ENCODE data around the gene KIF18B. TPM values are rescaled to one million over a fixed set of nuclear protein-coding genes. Genes with fewer than 3 reads are reported as not detected.

KIF18B gene
- total RNA-seq (under 1 TPM; 0.05 to 0.08 TPM), total RNA-seq (0 to 71.1 (median 0.25) reads per million in 172 experiments)
- polyA plus RNA-seq (2013, experiment 1 of 2): 0.20 TPM
- 0.99 TPM for polyA plus RNA-seq (2013, experiment 2 of 2)

DNA sequence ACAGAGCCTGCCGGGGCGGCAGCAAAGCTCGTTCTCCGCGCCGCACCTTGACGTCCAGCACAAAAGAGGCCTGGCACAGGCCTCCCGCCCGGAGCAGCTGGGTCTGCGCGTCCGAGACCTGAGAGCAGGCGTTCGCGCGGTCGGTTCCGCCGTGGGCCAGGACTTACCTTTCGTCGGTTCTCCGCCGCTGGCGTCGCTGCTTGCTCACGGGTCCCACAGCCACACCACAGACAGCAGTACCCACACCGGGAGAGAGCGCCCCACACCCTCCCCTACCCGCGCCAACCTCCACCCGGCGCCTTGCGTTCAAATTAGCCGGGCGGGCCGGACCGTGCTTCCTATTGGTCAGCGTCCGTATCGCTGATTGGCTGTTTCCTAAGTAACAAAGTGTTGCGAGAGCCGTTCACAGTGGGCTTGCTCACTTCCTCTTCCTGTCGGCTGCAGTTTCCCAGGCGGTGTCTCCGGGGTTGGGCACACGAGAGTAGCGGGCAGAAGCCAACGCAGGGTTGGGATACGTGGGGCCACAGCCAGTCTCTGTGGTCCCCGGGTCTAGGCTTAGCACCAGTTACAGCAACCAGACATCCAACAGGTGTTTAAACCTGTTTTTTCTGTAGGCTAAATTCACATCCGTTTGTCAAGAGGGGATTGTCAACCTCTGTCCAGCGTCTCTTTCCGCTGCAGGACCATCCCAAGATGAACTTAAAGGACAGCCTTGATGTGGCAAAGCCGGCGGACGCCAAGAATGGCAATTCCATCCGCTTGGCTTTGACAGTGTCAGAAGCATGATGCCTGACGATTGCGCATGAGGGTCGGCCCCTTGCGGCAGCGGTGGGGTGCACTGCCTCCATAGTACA is at the start of gene KIF18B:
Gene KIF18B (minus strand): TSS at position 313 of the 854 bp plus-strand sequence. CDS start 11,429 bp downstream, outside the sequence.
- peak within 1 kb of the TSS; percentile 60 for H3K4me3 ChIP-seq (ENCODE audit: low read length)
- H3K27me3 ChIP-seq (ENCODE audit: control insufficient read depth in 1 of 2, insufficient read depth in 2 of 2, low read length in 2 of 2): peaks cover 0 to 5% of the 10 kb centered on the region in 2 experiments
- no peaks in the 10 kb centered on the region for H3K36me3 ChIP-seq (ENCODE audit: insufficient read depth, low read length)
- H3K9me3 Mint-ChIP-seq: no peaks in the 10 kb centered on the region
- H3K4me3 Mint-ChIP-seq: peak within 1 kb of the TSS; percentile 93
- peaks cover 7% of the 10 kb centered on the region for H3K4me1 Mint-ChIP-seq (ENCODE audit: low read depth)
- DNase-seq (peak; percentile 77 to 94 (median 84)), ATAC-seq (ENCODE audit: poor library complexity) (peak; percentile 98)
- H3K9me3 ChIP-seq (ENCODE audit: control insufficient read depth in 1 of 2, insufficient read depth in 1 of 2, low read length in 2 of 2): no peaks in the 10 kb centered on the region
- peaks cover 20% of the 10 kb centered on the region for H3K4me1 ChIP-seq (ENCODE audit: insufficient read depth, low read length)
- TF ChIP-seq, protein P1, sequence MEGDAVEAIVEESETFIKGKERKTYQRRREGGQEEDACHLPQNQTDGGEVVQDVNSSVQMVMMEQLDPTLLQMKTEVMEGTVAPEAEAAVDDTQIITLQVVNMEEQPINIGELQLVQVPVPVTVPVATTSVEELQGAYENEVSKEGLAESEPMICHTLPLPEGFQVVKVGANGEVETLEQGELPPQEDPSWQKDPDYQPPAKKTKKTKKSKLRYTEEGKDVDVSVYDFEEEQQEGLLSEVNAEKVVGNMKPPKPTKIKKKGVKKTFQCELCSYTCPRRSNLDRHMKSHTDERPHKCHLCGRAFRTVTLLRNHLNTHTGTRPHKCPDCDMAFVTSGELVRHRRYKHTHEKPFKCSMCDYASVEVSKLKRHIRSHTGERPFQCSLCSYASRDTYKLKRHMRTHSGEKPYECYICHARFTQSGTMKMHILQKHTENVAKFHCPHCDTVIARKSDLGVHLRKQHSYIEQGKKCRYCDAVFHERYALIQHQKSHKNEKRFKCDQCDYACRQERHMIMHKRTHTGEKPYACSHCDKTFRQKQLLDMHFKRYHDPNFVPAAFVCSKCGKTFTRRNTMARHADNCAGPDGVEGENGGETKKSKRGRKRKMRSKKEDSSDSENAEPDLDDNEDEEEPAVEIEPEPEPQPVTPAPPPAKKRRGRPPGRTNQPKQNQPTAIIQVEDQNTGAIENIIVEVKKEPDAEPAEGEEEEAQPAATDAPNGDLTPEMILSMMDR (IDR thresholded peaks at IDR 0.05): no peak
- H3K36me3 Mint-ChIP-seq (ENCODE audit: low read depth): no peaks in the 10 kb centered on the region
- ChIA-PET CTCF (interaction anchor here (1.0 kb wide), 1 partner anchor 72 kb away, joined by 4 read pairs; no protein-coding TSS in a partner anchor), POLR2A (no interaction called here)
- intact Hi-C loops (cut with DNase I, micrococcal nuclease): loop anchor here in 1 of 2 experiments (1.0 to 5.0 kb wide), 4 partner anchors 21 to 172 kb away; partner anchors contain the start of genes C1QL1 and DCAKD
- no peaks in the 10 kb centered on the region for H3K27me3 Mint-ChIP-seq
- H3K27ac Mint-ChIP-seq: peak within 1 kb of the TSS; percentile 85
- H3K27ac ChIP-seq (ENCODE audit: low read depth in 1 of 2, low read length in 2 of 2): peak within 1 kb of the TSS in 1 of 2 donors; percentile 25

DNA sequence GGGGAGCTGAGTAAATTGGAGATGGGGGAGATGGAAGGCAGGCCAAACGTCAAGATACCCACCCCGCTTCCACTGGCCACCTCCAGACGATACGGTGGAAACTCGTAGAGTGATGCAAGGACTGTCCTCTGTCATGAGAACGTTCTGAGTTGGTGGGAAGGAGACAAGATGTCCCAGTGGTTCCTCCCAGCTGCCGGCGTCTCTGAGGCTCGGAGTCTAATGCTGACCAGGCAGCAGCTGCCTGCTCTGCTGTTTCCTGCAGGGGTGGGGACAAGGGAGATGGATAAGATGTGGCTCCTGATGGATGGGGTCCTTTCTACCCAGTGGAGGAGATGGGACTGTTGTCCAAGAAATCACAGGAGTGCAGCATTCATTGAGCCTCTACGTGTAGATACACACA is 48.7 kb upstream of the KIF18B start:
- no peak overlapping the region for H3K27ac Mint-ChIP-seq

DNA sequence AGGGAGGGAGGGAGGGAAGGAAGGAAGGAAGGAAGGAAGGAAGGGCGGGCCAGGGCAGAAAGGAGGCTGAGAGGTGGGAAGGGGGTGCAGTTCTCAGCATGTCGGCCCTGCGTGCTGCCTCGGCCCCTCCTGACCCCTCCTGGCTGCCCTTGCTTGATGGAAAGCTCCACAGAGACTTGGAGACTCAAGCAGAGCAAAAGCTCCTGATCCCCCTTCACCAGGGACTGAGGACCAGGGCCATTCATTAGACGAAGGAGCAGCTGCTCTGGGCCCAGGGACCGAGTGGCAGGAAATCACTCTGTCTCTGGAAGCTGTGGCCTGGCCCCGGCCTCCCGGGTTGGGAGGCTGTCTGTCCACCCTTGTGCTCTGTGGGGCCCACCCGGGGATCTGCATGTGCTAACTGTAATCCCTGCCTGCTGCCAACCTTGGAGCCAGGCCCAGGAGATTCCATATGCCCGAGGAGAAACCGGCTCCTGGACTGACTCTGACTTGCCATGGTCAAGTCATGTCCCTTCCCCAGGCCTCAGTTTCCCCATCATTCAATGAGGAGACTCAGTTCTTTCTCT is 47.9 kb upstream of the KIF18B start:
- no peak overlapping the region for H3K27ac ChIP-seq (ENCODE audit: low read depth in 1 of 2, low read length in 2 of 2)
- H3K36me3 ChIP-seq (ENCODE audit: insufficient read depth, low read length): no peaks in the 10 kb centered on the region
- ATAC-seq (ENCODE audit: poor library complexity): no peak
- no peaks in the 10 kb centered on the region for H3K4me1 ChIP-seq (ENCODE audit: insufficient read depth, low read length)
- POLR2A ChIA-PET: no interaction called here
- no peak overlapping the region for H3K27ac Mint-ChIP-seq
- H3K27me3 ChIP-seq (ENCODE audit: control insufficient read depth in 1 of 2, insufficient read depth in 2 of 2, low read length in 2 of 2): peaks cover 0 to 5% of the 10 kb centered on the region in 2 experiments
- H3K9me3 Mint-ChIP-seq: peaks cover 2% of the 10 kb centered on the region
- H3K9me3 ChIP-seq (ENCODE audit: control insufficient read depth in 1 of 2, insufficient read depth in 1 of 2, low read length in 2 of 2): peaks cover 6 to 14% of the 10 kb centered on the region in 2 experiments
- DNase-seq: no peak
- no peaks in the 10 kb centered on the region for H3K4me1 Mint-ChIP-seq (ENCODE audit: low read depth)
- intact Hi-C loops (cut with DNase I, micrococcal nuclease): no loop called here
- CTCF ChIA-PET: no interaction called here
- no peak overlapping the region for H3K4me3 Mint-ChIP-seq
- no peak overlapping the region for H3K4me3 ChIP-seq (ENCODE audit: low read length)
- H3K36me3 Mint-ChIP-seq (ENCODE audit: low read depth): no peaks in the 10 kb centered on the region
- TF ChIP-seq, protein P1 (IDR thresholded peaks at IDR 0.05): no peak
- H3K27me3 Mint-ChIP-seq: peaks cover 9% of the 10 kb centered on the region

More for the DNA sequence above, 48.7 kb upstream of the KIF18B start:
- no peak overlapping the region for H3K4me3 Mint-ChIP-seq
- H3K4me3 ChIP-seq (ENCODE audit: low read length): no peak overlapping the region
- H3K27me3 ChIP-seq (ENCODE audit: control insufficient read depth in 1 of 2, insufficient read depth in 2 of 2, low read length in 2 of 2): peaks cover 0 to 2% of the 10 kb centered on the region in 2 experiments
- no peaks in the 10 kb centered on the region for H3K36me3 Mint-ChIP-seq (ENCODE audit: low read depth)
- no peaks in the 10 kb centered on the region for H3K4me1 ChIP-seq (ENCODE audit: insufficient read depth, low read length)
- POLR2A ChIA-PET: no interaction called here
- ATAC-seq (ENCODE audit: poor library complexity) (no peak), DNase-seq (no peak)
- H3K4me1 Mint-ChIP-seq (ENCODE audit: low read depth): no peaks in the 10 kb centered on the region
- peaks cover 2% of the 10 kb centered on the region for H3K9me3 Mint-ChIP-seq
- no peak overlapping the region for H3K27ac ChIP-seq (ENCODE audit: low read depth in 1 of 2, low read length in 2 of 2)
- TF ChIP-seq, protein P1 (IDR thresholded peaks at IDR 0.05): no peak
- H3K36me3 ChIP-seq (ENCODE audit: insufficient read depth, low read length): no peaks in the 10 kb centered on the region
- peaks cover 9% of the 10 kb centered on the region for H3K27me3 Mint-ChIP-seq
- CTCF ChIA-PET: no interaction called here
- intact Hi-C loops (cut with DNase I, micrococcal nuclease): no loop called here
- peaks cover 6 to 14% of the 10 kb centered on the region in 2 experiments for H3K9me3 ChIP-seq (ENCODE audit: control insufficient read depth in 1 of 2, insufficient read depth in 1 of 2, low read length in 2 of 2)
